ENCODE data around the gene NFIB. TPM values are rescaled to one million over a fixed set of nuclear protein-coding genes. Genes with fewer than 3 reads are reported as not detected.

The NFIB gene
- polyA plus RNA-seq, 3 donors, result not detected

- H3K4me3 Mint-ChIP-seq, result peak overlapping the region in 1 of 2 donors; percentile 85
- peaks cover 0 to 31% of the 10 kb centered on the region in 2 donors for H3K9me3 ChIP-seq (replicated peaks in 1 of 2; ENCODE audit: control insufficient read depth in 1 of 2, insufficient read depth in 1 of 2, low read length in 2 of 2)
Observed at GRCh38 chr9:14346231-14346791, 32.4 kb upstream of the NFIB start.

More at GRCh38 chr9:14346231-14346791, 32.4 kb upstream of the NFIB start:
- H3K27ac Mint-ChIP-seq, result no peak overlapping the region
- H3K4me1 Mint-ChIP-seq, result no peaks in the 10 kb centered on the region
- H3K9me3 Mint-ChIP-seq, result peaks cover 0 to 16% (median 7%) of the 10 kb centered on the region in 7 donors
- Histone ChIP-seq H3K27ac (ENCODE audit: low read depth in 1 of 2, low read length in 2 of 2) (no peak overlapping the region), H3K79me2 (ENCODE audit: insufficient read depth, low read length) (no peaks in the 10 kb centered on the region), H3K4me3 (replicated peaks in 1 of 3; ENCODE audit: low read depth in 2 of 3, low read length in 3 of 3) (no peak overlapping the region), H4K20me1 (ENCODE audit: insufficient read depth, low read length) (no peaks in the 10 kb centered on the region), H3K9ac (ENCODE audit: insufficient read depth, low read length, poor library complexity, severe bottlenecking) (no peak overlapping the region), H3K27me3 (ENCODE audit: control insufficient read depth in 2 of 2, insufficient read depth in 2 of 2, low read length in 2 of 2) (peaks cover 69 to 96% of the 10 kb centered on the region in 2 donors), H2AFZ (ENCODE audit: insufficient read depth, low read depth, low read length, poor library complexity, severe bottlenecking) (no peak overlapping the region), H3K4me2 (replicated peaks; ENCODE audit: extremely low read depth, low read length, poor library complexity, severe bottlenecking) (no peak overlapping the region), H3K36me3 (replicated peaks in 1 of 2; ENCODE audit: control insufficient read depth in 1 of 2, insufficient read depth in 2 of 2, low read length in 2 of 2) (no peaks in the 10 kb centered on the region), H3K4me1 (ENCODE audit: control insufficient read depth in 1 of 2, insufficient read depth in 2 of 2, low read length in 2 of 2) (no peaks in the 10 kb centered on the region)
- DNase-seq, result no peak
- no peaks in the 10 kb centered on the region for H3K36me3 Mint-ChIP-seq
- peaks cover 2 to 6% (median 6%) of the 10 kb centered on the region in 3 donors for H3K27me3 Mint-ChIP-seq (ENCODE audit: low read depth in 3 of 3)
- intact Hi-C loops (cut with micrococcal nuclease), result no loop called here
- TF ChIP-seq CTCF (IDR thresholded peaks at IDR 0.05), result no peak
- WGBS (ENCODE audit: insufficient coverage), result 1% methylated on average over 22 of the region's 35 CpGs

All from CD14-positive monocyte (primary cell).